Measurements from ENCODE around the gene DOK4.

Gene DOK4

DNA sequence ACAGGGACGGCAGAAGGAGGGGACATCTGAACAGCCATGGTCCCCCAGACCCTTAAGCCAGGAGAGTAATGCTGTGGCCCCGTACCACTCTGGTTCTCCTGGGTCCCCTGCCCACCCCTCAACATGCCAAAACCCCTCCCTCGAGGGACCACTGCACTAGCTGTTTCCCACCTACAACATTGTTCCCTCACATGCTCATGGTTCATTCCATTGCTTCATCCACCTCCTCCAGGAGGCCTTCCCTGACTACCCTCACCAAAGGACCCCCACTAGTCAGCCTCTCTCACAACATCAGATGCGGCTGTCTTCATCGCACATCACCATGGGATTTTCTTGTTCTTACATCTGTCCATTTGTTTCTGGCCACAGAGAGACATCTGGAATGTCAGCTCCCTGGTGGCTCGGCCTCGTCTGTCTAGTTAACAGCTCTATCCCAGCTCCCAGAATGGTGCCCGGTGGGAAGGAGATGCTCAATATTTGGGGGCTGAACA, 1.7 kb downstream of the DOK4 start:
- Histone ChIP-seq H3K27ac (peak overlapping the region; percentile 3 to 92), H3K4me3 (peak overlapping the region; percentile 93)
- DNase-seq (ENCODE audit: low spot score) = no peak
- TF ChIP-seq, protein P1, sequence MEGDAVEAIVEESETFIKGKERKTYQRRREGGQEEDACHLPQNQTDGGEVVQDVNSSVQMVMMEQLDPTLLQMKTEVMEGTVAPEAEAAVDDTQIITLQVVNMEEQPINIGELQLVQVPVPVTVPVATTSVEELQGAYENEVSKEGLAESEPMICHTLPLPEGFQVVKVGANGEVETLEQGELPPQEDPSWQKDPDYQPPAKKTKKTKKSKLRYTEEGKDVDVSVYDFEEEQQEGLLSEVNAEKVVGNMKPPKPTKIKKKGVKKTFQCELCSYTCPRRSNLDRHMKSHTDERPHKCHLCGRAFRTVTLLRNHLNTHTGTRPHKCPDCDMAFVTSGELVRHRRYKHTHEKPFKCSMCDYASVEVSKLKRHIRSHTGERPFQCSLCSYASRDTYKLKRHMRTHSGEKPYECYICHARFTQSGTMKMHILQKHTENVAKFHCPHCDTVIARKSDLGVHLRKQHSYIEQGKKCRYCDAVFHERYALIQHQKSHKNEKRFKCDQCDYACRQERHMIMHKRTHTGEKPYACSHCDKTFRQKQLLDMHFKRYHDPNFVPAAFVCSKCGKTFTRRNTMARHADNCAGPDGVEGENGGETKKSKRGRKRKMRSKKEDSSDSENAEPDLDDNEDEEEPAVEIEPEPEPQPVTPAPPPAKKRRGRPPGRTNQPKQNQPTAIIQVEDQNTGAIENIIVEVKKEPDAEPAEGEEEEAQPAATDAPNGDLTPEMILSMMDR (IDR thresholded peaks at IDR 0.05) = no peak

DNA sequence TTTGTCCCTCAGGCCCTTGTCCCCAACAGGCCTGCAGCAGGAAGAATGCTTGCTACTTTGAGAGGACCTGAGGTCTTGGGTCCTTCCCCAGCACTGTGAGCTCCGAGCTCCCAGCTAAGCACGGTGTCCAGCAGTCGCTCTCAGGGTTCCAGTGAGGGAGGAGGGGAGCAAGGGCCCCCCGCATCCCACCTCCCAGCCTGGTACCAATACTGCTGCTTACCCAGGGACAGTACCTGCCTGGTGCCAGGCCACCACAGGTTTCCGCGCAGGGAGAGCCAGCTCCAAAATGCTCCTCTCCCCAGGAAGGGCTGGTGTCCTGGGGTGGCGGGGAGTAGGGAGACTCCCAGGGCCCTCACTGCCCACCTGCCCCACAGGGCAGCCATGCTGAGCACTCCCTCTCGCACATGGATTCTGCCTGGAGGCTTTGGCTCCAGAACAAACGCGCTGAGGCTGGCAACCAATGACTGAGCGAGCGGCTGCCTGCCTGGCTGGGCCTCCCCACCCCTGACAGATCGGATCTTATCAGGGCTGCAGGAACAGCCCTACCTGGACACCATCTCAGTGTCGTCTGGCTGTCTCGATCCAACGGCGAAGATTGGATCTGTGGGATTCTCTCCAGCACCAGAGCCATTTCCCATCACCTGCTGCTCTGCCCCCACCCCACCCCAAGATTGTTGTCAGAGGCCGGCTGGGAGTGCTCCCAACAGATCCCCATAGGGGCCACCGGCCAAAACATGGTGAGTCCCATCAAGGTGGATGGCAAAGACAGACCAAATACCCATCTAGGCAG, 2.4 kb downstream of the DOK4 start:
- Histone ChIP-seq H3K4me3 (peak overlapping the region; percentile 93), H3K27ac (peak overlapping the region; percentile 18 to 92)
- TF ChIP-seq, protein P1 (IDR thresholded peaks at IDR 0.05) = no peak
- DNase-seq (ENCODE audit: low spot score) = no peak

DNA sequence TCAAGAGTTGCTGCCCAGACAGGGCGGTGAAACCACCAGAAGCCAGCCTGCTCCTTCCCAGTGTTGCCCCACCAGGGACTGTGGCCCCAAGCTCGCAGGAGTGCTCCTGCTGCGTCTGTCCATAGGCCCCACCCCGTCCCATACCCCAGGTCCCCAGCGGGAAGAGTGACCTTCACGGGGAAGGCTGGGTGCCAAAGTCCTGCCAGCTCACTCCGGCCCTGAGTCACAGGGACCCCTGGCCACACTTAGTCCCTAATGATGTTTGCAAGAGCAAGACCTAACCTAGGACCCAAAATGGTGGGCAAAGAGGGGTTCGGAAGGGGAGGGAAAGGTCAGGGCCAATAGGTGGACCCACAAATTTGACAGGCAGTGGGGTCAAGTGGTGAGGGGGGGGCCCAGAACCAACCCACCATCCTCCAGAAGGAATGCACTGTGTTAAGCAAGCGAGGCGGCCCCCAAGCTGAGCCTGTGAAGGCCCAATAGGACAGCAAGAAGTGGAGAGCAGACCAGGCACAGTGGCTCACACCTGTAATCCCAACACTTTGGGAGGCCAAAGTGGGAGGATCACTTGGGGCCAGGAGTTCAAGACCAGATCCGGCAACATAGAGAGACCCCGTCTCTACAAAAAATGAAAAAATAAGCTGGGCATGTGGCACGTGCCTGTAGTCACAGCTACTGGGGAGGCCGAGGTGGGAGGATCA, 3.3 kb downstream of the DOK4 start:
- H3K4me3 ChIP-seq = no peak overlapping the region
- TF ChIP-seq, protein P1 (IDR thresholded peaks at IDR 0.05) = no peak
- no peak for DNase-seq (ENCODE audit: low spot score)
- no peak overlapping the region for H3K27ac ChIP-seq

DNA sequence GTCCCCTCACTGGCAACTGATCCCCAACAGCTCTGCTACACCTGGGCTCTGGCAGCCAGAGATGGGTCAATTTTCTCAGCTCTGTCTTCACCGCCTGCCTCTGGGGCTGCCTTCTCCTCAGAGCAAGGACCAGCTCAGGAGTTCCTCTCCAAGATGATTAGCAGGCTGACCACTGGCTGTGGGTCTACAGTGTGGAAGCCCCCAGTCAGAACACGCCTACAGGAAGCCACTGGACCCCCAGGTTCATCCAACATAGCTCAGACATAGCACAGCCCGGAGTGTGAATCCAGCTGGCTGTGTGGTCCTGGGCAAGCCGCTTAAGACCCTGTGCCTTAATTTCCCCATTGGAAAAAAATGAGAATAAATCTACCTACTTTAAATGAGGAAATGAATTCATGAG, 4.9 kb downstream of the DOK4 start:
- H3K27ac ChIP-seq = peak overlapping the region in 1 of 2 donors; percentile 90
- TF ChIP-seq, protein P1 (IDR thresholded peaks at IDR 0.05) = no peak

DNA sequence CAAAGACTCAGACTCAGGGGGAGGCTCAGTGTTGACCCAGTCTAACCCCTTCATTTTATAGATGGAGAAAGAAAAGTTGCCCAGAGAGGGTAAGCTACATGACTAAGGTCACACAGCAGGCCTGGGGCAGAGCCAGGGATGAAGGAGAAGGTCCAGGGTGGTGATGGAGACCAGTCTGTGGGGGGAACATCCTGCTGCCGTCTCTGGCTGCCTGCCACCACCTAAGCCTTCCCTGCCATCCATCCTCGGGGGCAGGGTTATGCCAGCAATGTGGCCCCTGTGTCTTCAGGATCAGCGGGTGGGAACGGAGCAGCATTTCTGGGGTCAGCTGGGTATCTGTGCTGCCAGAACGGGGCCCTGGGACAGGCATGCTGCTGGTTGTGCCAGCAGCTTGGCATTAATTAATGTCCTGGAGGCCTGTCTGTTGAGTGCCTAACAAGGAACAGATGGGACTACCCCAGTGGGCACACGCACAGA, 5.5 kb downstream of the DOK4 start:
- Histone ChIP-seq H3K4me3 (peak overlapping the region; percentile 74), H3K27ac (peak overlapping the region; percentile 64 to 90)
- TF ChIP-seq, protein P1 (IDR thresholded peaks at IDR 0.05) = no peak
- DNase-seq (ENCODE audit: low spot score) = no peak

More for the DNA sequence above, 4.9 kb downstream of the DOK4 start:
- no peak overlapping the region for H3K4me3 ChIP-seq
- no peak for DNase-seq (ENCODE audit: low spot score)

DNA sequence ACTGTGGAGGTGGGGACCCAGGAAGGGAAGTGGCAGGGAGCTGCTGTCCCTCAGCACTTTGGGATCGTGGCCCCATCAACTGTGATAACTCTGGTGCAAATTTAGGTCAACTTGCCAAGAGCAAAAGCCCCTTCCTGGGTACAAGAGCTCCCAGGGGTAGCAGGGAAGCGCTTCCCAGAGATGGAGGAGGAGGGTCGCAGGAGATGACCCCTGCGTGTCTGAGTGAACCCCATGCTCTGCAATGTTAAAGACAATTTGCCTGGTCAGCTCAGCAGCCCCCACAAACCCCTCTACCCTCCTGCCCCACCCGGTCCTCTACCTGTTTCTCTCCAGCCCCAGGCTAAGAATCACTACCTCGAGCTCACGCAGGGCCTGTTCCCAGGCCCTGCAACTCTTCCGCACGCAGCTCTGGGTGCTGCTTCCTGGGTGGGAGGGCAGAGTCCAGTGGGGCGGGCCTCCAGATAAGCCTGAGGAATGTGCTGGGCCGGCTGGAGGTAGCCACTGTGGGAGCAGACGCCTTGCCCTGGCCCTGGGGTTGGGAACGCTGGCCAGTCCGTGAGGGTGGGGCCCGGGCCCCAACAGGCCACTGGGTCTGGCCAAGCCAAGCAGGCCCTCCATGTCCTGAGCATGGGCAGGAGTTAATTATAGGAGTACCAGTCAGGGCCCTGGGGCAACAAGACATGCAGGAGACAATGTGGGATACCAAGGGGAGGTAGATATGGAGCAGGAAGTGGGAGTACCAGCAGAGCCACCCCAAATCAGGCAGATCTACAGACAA, 6.1 kb downstream of the DOK4 start:
- peak; percentile 90 for DNase-seq (ENCODE audit: low spot score)

More for the DNA sequence above, 6.1 kb downstream of the DOK4 start:
- H3K27ac ChIP-seq = peak overlapping the region; percentile 64 to 90
- TF ChIP-seq, protein P1 (IDR thresholded peaks at IDR 0.05) = no peak
- peak overlapping the region; percentile 74 for H3K4me3 ChIP-seq

Measured in coronary artery (tissue), 2 donors.